Subcutaneous adipose tissue (tissue), 4 donors: ENCODE results near the gene IL4R. TPM values are rescaled to one million over a fixed set of nuclear protein-coding genes. Genes with fewer than 3 reads are reported as not detected.

Experiments
- CTCF ChIP-seq: fragments of 450-650 bp; IDR thresholded peaks from one replicate; pipeline ENCODE4 v1.5.1; 2016; ENCODE audit warnings: low read depth, mild to moderate bottlenecking, control low read depth, antibody characterized with exemption, moderate library complexity
- total RNA-seq, 4 donors: library from RNA; depleted of rRNA; stranded (reverse); fragments of >200 nt; gene quantifications; one replicate each; pipeline ENCODE4 v1.1.0, GENCODE V29; 2016

Gene IL4R
- total RNA-seq, 4 donors from 2014 or later, result 14.7 to 37.3 (median 30.4) TPM

DNA sequence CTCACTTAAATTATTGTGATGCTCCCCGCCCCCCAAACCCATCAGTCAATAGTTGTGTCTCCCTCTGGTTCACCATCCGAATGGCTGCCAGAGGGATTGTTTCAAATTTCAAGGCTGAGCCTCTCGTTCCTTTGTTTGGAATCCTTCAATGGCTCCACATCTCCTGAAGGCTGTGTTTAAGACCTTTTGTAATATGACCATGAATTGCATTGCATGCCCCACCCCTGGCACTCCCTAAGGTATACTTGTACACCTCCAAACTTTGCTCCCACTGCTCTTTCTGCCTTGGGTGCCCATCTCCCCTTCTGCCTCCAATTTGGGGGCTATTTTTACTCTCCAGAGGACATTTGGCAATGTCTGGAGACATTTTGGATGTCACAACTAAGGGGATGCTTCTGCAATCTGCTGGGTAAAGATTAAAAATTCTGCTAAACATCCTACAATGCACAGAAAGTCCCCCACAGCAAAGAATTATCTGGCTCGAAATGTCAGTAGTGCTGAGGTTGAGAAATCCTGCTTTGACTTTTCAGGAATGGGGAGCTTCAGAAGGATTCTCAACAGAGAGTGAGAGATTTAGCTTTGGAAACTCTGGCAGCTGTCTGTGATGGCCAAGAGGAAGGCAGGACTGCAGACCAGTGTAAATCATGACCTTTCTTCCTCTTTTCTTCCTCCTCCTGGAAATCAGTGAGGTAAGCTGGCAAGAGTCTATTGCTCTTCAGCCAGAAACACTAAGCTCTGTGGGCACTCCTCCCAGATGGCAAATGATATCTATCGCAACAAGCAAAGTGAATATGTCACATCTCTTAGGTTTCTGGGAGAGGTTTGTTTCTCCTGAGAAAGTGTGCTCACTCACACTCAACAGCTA is 8.7 kb upstream of the IL4R start:
- TF ChIP-seq CTCF, result no peak

- no peak for TF ChIP-seq CTCF
Measured at GRCh38 chr16:27305839-27306442, 7.8 kb upstream of the IL4R start.

- no peak for TF ChIP-seq CTCF
Measured at GRCh38 chr16:27308792-27309191, 5.0 kb upstream of the IL4R start.

- TF ChIP-seq CTCF, result no peak
Measured at GRCh38 chr16:27310576-27311447, 3.0 kb upstream of the IL4R start.

DNA sequence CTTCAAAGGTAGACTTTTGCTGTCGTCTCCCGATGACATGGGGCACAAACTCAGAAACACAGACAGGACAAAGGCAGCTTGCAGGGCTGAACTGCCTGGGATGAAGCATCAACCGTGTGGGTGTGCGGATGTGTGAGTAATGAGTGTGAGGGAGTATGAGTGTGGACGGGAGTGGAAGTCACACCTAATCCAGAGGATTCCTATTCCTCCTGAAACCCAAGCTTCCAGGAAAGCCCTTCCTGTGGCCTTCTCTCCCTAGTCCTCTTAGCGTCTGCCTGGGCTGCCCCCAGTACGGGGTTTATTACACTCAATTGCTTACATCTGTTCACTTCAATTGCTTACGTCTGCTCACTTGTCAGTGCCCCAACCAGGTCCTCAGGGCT is 2.3 kb upstream of the IL4R start:
- no peak for TF ChIP-seq CTCF

- no peak for TF ChIP-seq CTCF
Measured at GRCh38 chr16:27311897-27312303, 1.9 kb upstream of the IL4R start.
